ENCODE measurements around the gene COL25A1.

Gene COL25A1

DNA sequence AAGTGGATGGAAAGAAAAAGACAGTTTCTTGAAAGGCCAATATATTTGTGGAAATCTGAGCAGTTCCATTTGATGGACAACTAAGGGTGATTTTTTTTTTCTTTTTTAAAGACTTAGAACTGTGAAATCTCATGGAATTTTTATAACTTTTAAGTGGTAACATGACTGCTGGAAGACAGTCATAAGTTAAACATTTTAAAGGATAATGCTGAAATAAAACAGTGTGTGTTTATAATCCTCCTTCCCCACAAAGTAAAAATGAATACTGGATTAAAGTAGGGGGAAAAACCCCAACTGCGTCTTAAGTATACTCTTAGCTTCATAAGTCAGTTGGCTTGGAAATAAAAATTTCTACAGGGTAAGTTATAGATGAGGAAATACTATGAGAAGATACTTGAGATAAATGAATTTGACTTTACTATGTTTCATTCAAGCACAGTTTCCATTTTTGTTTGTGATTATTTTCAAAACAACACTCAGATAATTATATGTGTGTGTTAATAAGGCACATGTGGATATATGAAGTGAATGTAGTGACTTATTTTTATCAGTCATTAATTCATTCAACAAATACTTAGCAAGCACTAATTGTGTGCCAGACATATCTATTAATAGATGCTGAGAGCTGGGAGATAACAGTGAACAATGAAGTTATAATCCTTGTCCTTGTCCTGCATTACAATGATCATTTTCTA lies 410.4 kb downstream of the COL25A1 start:
- TF ChIP-seq CTCF (IDR thresholded peaks at IDR 0.05; ENCODE audit: extremely low read depth, insufficient read depth, missing control alignments) = no peak
- in situ Hi-C loops (cut with MboI; ENCODE audit: low pct_unique_long_range_greater_than_20kb, low sequenced_read_pairs, unreplicated experiment) = no loop called here
- no peak for DNase-seq (ENCODE audit: low spot score)

DNA sequence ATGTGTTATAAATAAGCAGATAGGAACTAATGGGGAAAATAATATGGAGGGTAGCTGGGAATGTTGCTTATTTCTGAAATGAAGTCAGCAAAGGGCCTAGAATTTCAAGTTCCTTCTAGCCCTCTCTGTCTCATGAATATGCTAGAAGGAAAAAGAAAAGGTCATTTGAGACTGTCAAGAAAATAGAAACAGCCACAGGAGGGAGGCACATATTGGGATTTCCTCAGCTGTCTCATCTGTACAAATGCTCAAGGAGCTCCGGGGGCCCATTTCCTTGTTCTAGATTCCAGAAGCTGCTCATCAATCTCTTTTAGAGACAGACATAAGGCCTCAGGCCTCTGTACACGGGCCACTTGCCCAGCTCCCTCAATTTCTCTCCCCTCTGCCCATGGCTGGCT lies 412.0 kb downstream of the COL25A1 start:
- no peak for DNase-seq (ENCODE audit: low spot score)
- no peak for TF ChIP-seq CTCF (IDR thresholded peaks at IDR 0.05; ENCODE audit: extremely low read depth, insufficient read depth, missing control alignments)
- in situ Hi-C loops (cut with MboI; ENCODE audit: low pct_unique_long_range_greater_than_20kb, low sequenced_read_pairs, unreplicated experiment) = no loop called here

DNA sequence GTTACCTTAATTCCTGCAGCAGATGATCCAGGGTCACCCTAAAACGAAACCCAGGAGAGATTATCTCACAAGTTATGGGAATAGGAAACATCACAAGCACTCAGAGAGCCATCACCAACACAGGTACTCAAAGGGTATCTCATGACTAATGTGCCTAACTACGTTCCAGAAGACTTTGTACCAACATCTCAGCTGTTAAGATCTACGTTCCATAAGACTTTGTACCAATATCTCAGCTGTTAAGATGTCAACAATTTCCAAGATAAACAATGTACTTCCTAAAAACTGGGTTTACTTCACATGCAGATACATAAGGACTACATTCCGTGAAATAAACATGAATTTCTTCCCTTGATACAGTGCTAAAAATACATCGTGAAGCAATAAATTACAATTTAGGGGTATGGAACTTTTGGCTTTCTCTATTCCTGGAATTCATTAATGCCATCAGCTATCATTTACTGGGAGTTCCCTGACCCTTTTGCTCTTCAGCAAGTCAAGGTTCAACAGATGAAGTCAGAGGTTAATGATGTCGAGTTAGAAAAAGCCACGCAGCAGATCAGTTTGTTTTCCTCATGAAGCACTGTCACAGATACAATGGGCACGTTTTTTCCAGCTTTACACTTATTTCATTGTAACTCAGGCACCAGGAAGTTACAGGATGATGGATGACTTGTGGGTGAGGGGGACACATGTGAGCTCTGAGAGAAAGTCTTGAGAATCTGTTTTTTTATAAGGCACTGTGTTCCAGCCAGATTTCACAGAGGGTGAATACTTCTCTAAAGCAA lies 412.6 kb downstream of the COL25A1 start:
- no peak for TF ChIP-seq CTCF (IDR thresholded peaks at IDR 0.05; ENCODE audit: extremely low read depth, insufficient read depth, missing control alignments)
- DNase-seq (ENCODE audit: low spot score) = no peak
- in situ Hi-C loops (cut with MboI; ENCODE audit: low pct_unique_long_range_greater_than_20kb, low sequenced_read_pairs, unreplicated experiment) = no loop called here

DNA sequence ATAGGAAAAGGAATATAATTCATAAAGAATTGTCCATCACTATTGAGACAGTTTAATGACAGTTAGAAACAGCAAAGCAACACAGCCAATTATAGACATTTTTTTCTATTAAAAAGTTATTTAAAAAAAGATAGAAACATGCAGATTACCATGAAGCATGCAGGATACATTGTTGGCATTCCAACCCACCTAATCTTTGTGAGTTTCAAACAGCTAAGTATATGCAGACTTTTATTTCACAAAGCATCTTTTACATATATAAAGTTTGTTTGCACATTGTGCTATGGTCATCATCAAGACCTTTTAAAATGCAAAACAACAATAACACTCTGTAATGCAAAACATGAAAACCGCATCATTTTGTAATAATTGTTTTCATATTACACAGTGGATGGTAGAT lies 413.7 kb downstream of the COL25A1 start:
- in situ Hi-C loops (cut with MboI; ENCODE audit: low pct_unique_long_range_greater_than_20kb, low sequenced_read_pairs, unreplicated experiment) = no loop called here
- no peak for TF ChIP-seq CTCF (IDR thresholded peaks at IDR 0.05; ENCODE audit: extremely low read depth, insufficient read depth, missing control alignments)
- no peak for DNase-seq (ENCODE audit: low spot score)

- DNase-seq (ENCODE audit: low spot score) = no peak
- in situ Hi-C loops (cut with MboI; ENCODE audit: low pct_unique_long_range_greater_than_20kb, low sequenced_read_pairs, unreplicated experiment) = no loop called here
These were observed 415.4 kb downstream of the COL25A1 start for GRCh38 chr4:108887034-108887433.

GRCh38 chr4:108885211-108885610 lies 417.2 kb downstream of the COL25A1 start:
- no peak for DNase-seq (ENCODE audit: low spot score)
- no peak for TF ChIP-seq CTCF (IDR thresholded peaks at IDR 0.05; ENCODE audit: extremely low read depth, insufficient read depth, missing control alignments)
- in situ Hi-C loops (cut with MboI; ENCODE audit: low pct_unique_long_range_greater_than_20kb, low sequenced_read_pairs, unreplicated experiment) = no loop called here

More at GRCh38 chr4:108887034-108887433, 415.4 kb downstream of the COL25A1 start:
- no peak for TF ChIP-seq CTCF (IDR thresholded peaks at IDR 0.05; ENCODE audit: extremely low read depth, insufficient read depth, missing control alignments)

All from GM13977 (cell line).